ENCODE data around the gene TMEM163. TPM values are rescaled to one million over a fixed set of nuclear protein-coding genes. Genes with fewer than 3 reads are reported as not detected.
"Not testable (repeated sequence)": the region's sequence is repeated elsewhere in the genome, so short reads cannot be mapped to it uniquely, and the experiment has no call there.

Gene TMEM163
- total and polyA plus RNA-seq, 4 donors: 5.8 to 46.9 (median 29.8) TPM

- peaks cover 0 to 2% (median 0%) of the 10 kb centered on the region in 5 donors for H3K4me1 ChIP-seq (ENCODE audit: control insufficient read depth in 5 of 5, insufficient read depth in 5 of 5, low read length in 5 of 5)
- WGBS, 2 donors: 91 to 100% methylated on average over 1 of the region's 1 CpG
- no peak overlapping the region for H3K4me3 ChIP-seq
- H3K27me3 ChIP-seq (ENCODE audit: control insufficient read depth in 3 of 3, insufficient read depth in 3 of 3, low read length in 2 of 3): peaks cover 0 to 2% (median 0%) of the 10 kb centered on the region in 3 donors
- H3K9ac ChIP-seq (ENCODE audit: insufficient read depth in 1 of 2, low read length in 2 of 2): no peak overlapping the region
- no peaks in the 10 kb centered on the region for H3K9me3 ChIP-seq (ENCODE audit: control insufficient read depth in 4 of 4, insufficient read depth in 3 of 4, low read length in 3 of 4)
- H3K27ac ChIP-seq (ENCODE audit: low read depth in 1 of 2, low read length in 1 of 2): no peak overlapping the region
- TF ChIP-seq CTCF (IDR thresholded peaks at IDR 0.05; ENCODE audit: control extremely low read depth, extremely low read depth): no peak
- ATAC-seq (ENCODE audit: insufficient read depth, low FRiP score) (no peak), DNase-seq (no peak)
- H3K36me3 ChIP-seq (ENCODE audit: control insufficient read depth in 4 of 4, insufficient read depth in 4 of 4, low read length in 4 of 4): no peaks in the 10 kb centered on the region
Measured at GRCh38 chr2:134507697-134508096, 211.1 kb downstream of the TMEM163 start.

DNA sequence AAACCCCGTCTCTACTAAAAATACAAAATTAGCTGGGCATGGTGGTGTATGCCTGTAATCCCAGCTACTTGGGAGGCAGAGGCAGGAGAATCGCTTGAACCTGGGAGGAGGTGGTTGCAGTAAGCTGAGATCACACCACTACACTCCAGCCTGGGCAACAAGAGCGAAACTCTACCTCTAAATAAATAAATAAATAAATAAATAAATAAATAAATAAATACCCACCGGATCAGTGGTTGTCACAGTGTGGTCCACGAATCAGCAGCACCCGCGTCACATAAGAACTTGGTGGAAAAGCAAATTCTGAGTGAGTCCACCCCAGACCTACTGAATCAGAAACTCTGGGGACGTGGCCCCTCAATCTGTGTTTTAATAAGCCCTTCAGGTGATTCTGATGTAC is 211.6 kb downstream of the TMEM163 start:
- not testable (repeated sequence) for H3K4me3 ChIP-seq; H3K27ac ChIP-seq (ENCODE audit: low read depth in 1 of 2, low read length in 1 of 2); H3K4me1 ChIP-seq (ENCODE audit: control insufficient read depth in 5 of 5, insufficient read depth in 5 of 5, low read length in 5 of 5); H3K9me3 ChIP-seq (ENCODE audit: control insufficient read depth in 4 of 4, insufficient read depth in 3 of 4, low read length in 3 of 4); DNase-seq; H3K36me3 ChIP-seq (ENCODE audit: control insufficient read depth in 4 of 4, insufficient read depth in 4 of 4, low read length in 4 of 4); ATAC-seq (ENCODE audit: insufficient read depth, low FRiP score); H3K27me3 ChIP-seq (ENCODE audit: control insufficient read depth in 3 of 3, insufficient read depth in 3 of 3, low read length in 2 of 3); H3K9ac ChIP-seq (ENCODE audit: insufficient read depth in 1 of 2, low read length in 2 of 2)
- WGBS, 2 donors: 96 to 98% methylated on average over 8 of the region's 8 CpGs

DNA sequence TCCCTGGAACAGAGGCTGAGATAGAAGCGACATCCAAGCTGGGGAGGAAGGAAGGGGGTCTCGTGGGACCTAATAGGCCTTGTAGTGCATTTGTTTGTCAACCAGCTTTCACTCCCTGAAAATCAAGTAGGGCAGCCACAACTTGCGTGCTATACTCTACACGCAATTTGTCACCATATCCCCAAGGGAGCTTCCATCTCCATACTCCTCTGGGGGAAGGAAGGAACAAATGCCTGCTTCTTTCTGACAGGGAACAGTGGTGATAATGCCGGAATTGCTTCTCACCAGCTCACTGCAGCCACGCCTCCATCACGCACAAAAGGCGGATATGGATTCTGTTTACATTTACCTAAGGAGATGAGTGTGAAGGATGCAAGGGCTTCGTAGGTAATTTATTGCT is 213.4 kb downstream of the TMEM163 start:
- Histone ChIP-seq H3K27ac (ENCODE audit: low read depth in 1 of 2, low read length in 1 of 2) (no peak overlapping the region), H3K27me3 (ENCODE audit: control insufficient read depth in 3 of 3, insufficient read depth in 3 of 3, low read length in 2 of 3) (peaks cover 0 to 2% (median 0%) of the 10 kb centered on the region in 3 donors), H3K4me3 (no peak overlapping the region), H3K4me1 (ENCODE audit: control insufficient read depth in 5 of 5, insufficient read depth in 5 of 5, low read length in 5 of 5) (peaks cover 0 to 2% (median 0%) of the 10 kb centered on the region in 5 donors), H3K9me3 (ENCODE audit: control insufficient read depth in 4 of 4, insufficient read depth in 3 of 4, low read length in 3 of 4) (no peaks in the 10 kb centered on the region), H3K9ac (ENCODE audit: insufficient read depth in 1 of 2, low read length in 2 of 2) (no peak overlapping the region), H3K36me3 (ENCODE audit: control insufficient read depth in 4 of 4, insufficient read depth in 4 of 4, low read length in 4 of 4) (no peaks in the 10 kb centered on the region)
- DNase-seq: no peak
- TF ChIP-seq CTCF (IDR thresholded peaks at IDR 0.05; ENCODE audit: control extremely low read depth, extremely low read depth): no peak
- 77 to 86% methylated on average over 9 of the region's 9 CpGs for WGBS, 2 donors
- ATAC-seq (ENCODE audit: insufficient read depth, low FRiP score): no peak

- 79 to 85% methylated on average over 5 of the region's 5 CpGs for WGBS, 2 donors
- ATAC-seq (ENCODE audit: insufficient read depth, low FRiP score): peak; percentile 70
- H3K4me1 ChIP-seq (ENCODE audit: control insufficient read depth in 5 of 5, insufficient read depth in 5 of 5, low read length in 5 of 5): peaks cover 0 to 2% (median 0%) of the 10 kb centered on the region in 5 donors
Measured at GRCh38 chr2:134504586-134505336, 214.0 kb downstream of the TMEM163 start.

More at GRCh38 chr2:134504586-134505336, 214.0 kb downstream of the TMEM163 start:
- no peak for TF ChIP-seq CTCF (IDR thresholded peaks at IDR 0.05; ENCODE audit: control extremely low read depth, extremely low read depth)
- DNase-seq: no peak
- no peak overlapping the region for H3K4me3 ChIP-seq
- H3K9ac ChIP-seq (ENCODE audit: insufficient read depth in 1 of 2, low read length in 2 of 2): no peak overlapping the region
- H3K27me3 ChIP-seq (ENCODE audit: control insufficient read depth in 3 of 3, insufficient read depth in 3 of 3, low read length in 2 of 3): no peaks in the 10 kb centered on the region
- no peak overlapping the region for H3K27ac ChIP-seq (ENCODE audit: low read depth in 1 of 2, low read length in 1 of 2)
- H3K9me3 ChIP-seq (ENCODE audit: control insufficient read depth in 4 of 4, insufficient read depth in 3 of 4, low read length in 3 of 4): no peaks in the 10 kb centered on the region
- no peaks in the 10 kb centered on the region for H3K36me3 ChIP-seq (ENCODE audit: control insufficient read depth in 4 of 4, insufficient read depth in 4 of 4, low read length in 4 of 4)
